ENCODE measurements around the gene CARS2.

GRCh38 chr13:110653271-110653670, 52.6 kb downstream of the CARS2 start:
- TF ChIP-seq CTCF (IDR thresholded peaks at IDR 0.05; ENCODE audit: insufficient read depth, low read length, poor library complexity, severe bottlenecking) (no peak), EZH2phosphoT487 (conservative IDR thresholded peaks at IDR 0.05; ENCODE audit: low read length) (no peak)
